Measurements from ENCODE around the gene FABP1.

FABP1 gene

GRCh38 chr2:88088999-88089398, 38.9 kb downstream of the FABP1 start:
- no peak overlapping the region for H3K4me3 ChIP-seq (ENCODE audit: low read depth, low read length)
- in situ Hi-C loops (cut with HindIII; ENCODE audit: low sequenced_read_pairs): no loop called here
- DNase-seq (ENCODE audit: low read depth): no peak
- TF ChIP-seq CTCF (IDR thresholded peaks at IDR 0.05; ENCODE audit: low read depth, low read length, missing control alignments): no peak

- in situ Hi-C loops (cut with HindIII; ENCODE audit: low sequenced_read_pairs): no loop called here
- DNase-seq (ENCODE audit: low read depth): no peak
- no peak overlapping the region for H3K4me3 ChIP-seq (ENCODE audit: low read depth, low read length)
- no peak for TF ChIP-seq CTCF (IDR thresholded peaks at IDR 0.05; ENCODE audit: low read depth, low read length, missing control alignments)
Observed at GRCh38 chr2:88087763-88088162, 40.1 kb downstream of the FABP1 start.

- TF ChIP-seq CTCF (IDR thresholded peaks at IDR 0.05; ENCODE audit: low read depth, low read length, missing control alignments): no peak
- DNase-seq (ENCODE audit: low read depth): no peak
- H3K4me3 ChIP-seq (ENCODE audit: low read depth, low read length): no peak overlapping the region
- in situ Hi-C loops (cut with HindIII; ENCODE audit: low sequenced_read_pairs): no loop called here
Observed at GRCh38 chr2:88087073-88087472, 40.8 kb downstream of the FABP1 start.

- H3K4me3 ChIP-seq (ENCODE audit: low read depth, low read length): no peak overlapping the region
- in situ Hi-C loops (cut with HindIII; ENCODE audit: low sequenced_read_pairs): no loop called here
- no peak for TF ChIP-seq CTCF (IDR thresholded peaks at IDR 0.05; ENCODE audit: low read depth, low read length, missing control alignments)
- no peak for DNase-seq (ENCODE audit: low read depth)
Observed at GRCh38 chr2:88086401-88086800, 41.5 kb downstream of the FABP1 start.

GRCh38 chr2:88085602-88086001, 42.3 kb downstream of the FABP1 start:
- TF ChIP-seq CTCF (IDR thresholded peaks at IDR 0.05; ENCODE audit: low read depth, low read length, missing control alignments): no peak
- DNase-seq (ENCODE audit: low read depth): no peak
- in situ Hi-C loops (cut with HindIII; ENCODE audit: low sequenced_read_pairs): no loop called here
- H3K4me3 ChIP-seq (ENCODE audit: low read depth, low read length): no peak overlapping the region

- no peak overlapping the region for H3K4me3 ChIP-seq (ENCODE audit: low read depth, low read length)
- in situ Hi-C loops (cut with HindIII; ENCODE audit: low sequenced_read_pairs): no loop called here
- no peak for TF ChIP-seq CTCF (IDR thresholded peaks at IDR 0.05; ENCODE audit: low read depth, low read length, missing control alignments)
Observed at GRCh38 chr2:88085099-88085498, 42.8 kb downstream of the FABP1 start.

GRCh38 chr2:88082781-88083180, 45.1 kb downstream of the FABP1 start:
- no peak overlapping the region for H3K4me3 ChIP-seq (ENCODE audit: low read depth, low read length)
- in situ Hi-C loops (cut with HindIII; ENCODE audit: low sequenced_read_pairs): no loop called here
- TF ChIP-seq CTCF (IDR thresholded peaks at IDR 0.05; ENCODE audit: low read depth, low read length, missing control alignments): no peak
- DNase-seq (ENCODE audit: low read depth): no peak

More at GRCh38 chr2:88085099-88085498, 42.8 kb downstream of the FABP1 start:
- no peak for DNase-seq (ENCODE audit: low read depth)
